A673 (cell line): Measurements from ENCODE around the gene ARF3. TPM values are rescaled to one million over a fixed set of nuclear protein-coding genes. Genes with fewer than 3 reads are reported as not detected.

Experiments
- BruUV-seq: library from RNA; stranded (reverse); fragments of 400-500 nt; replicated peaks from 2 replicates; lab custom pipeline; 2021; lab: Mats Ljungman, UMichigan
- CTCF ChIA-PET: fragments of 300-600 bp; sonication (Branson Sonifier 250); formaldehyde crosslinking; loops from one replicate; lab custom pipeline; 2022; ENCODE audit warnings: antibody characterized with exemption; lab: Charles Lee
- POLR2A ChIA-PET: fragments of 300-600 bp; sonication (Branson Sonifier 250); formaldehyde crosslinking; loops from one replicate; lab custom pipeline; 2022; ENCODE audit warnings: antibody characterized with exemption; ENCODE audit not compliant: low non-redundant PET; lab: Charles Lee
- DNase-seq: peaks from one replicate; pipeline ENCODE4 v3.0.0-alpha.2; 2015; ENCODE audit warnings: low spot score
- H3K27ac ChIP-seq: fragments of 200-600 bp; sonication (generic); 2 replicates; pipeline ENCODE4 v1.5.1; 2016; ENCODE audit warnings: mixed run types, low read depth, mild to moderate bottlenecking, mixed read lengths, antibody characterized with exemption, low read length; ENCODE audit not compliant: poor library complexity, severe bottlenecking
- H3K27me3 ChIP-seq: fragments of 200-600 bp; sonication (generic); replicated peaks from 2 replicates; pipeline ENCODE4 v1.6.1; 2017; ENCODE audit warnings: mixed run types, low read depth, mild to moderate bottlenecking, mixed read lengths, antibody characterized with exemption, low read length; ENCODE audit not compliant: insufficient read depth, poor library complexity
- H3K36me3 ChIP-seq: fragments of 200-600 bp; sonication (generic); 2 replicates; pipeline ENCODE4 v1.6.1; 2016; ENCODE audit warnings: mixed run types, mild to moderate bottlenecking, mixed read lengths, antibody characterized with exemption, low read length; ENCODE audit not compliant: insufficient read depth, poor library complexity, severe bottlenecking
- H3K4me1 ChIP-seq: fragments of 200-600 bp; sonication (generic); 2 replicates; pipeline ENCODE4 v1.6.1; 2017; ENCODE audit warnings: mixed run types, mild to moderate bottlenecking, mixed read lengths, antibody characterized with exemption, low read length; ENCODE audit not compliant: insufficient read depth, poor library complexity, severe bottlenecking
- H3K4me3 ChIP-seq: fragments of 200-600 bp; sonication (generic); 2 replicates; pipeline ENCODE4 v1.5.1; 2016; ENCODE audit warnings: low read depth, mixed run types, mild to moderate bottlenecking, mixed read lengths, low read length; ENCODE audit not compliant: poor library complexity, severe bottlenecking
- H3K9me3 ChIP-seq: fragments of 200-600 bp; sonication (generic); 2 replicates; pipeline ENCODE4 v1.6.1; 2016; ENCODE audit warnings: mixed run types, low read depth, mild to moderate bottlenecking, mixed read lengths, antibody characterized with exemption, low read length; ENCODE audit not compliant: poor library complexity, severe bottlenecking
- CTCF ChIP-seq: fragments of 300-800, 200-600 bp; sonication (generic); conservative IDR thresholded peaks from 2 replicates; pipeline ENCODE4 v1.5.1; 2017; ENCODE audit warnings: low read depth, mild to moderate bottlenecking, antibody characterized with exemption, low read length, moderate library complexity, mixed read lengths
- EZH2 ChIP-seq: fragments of 200-600 bp; sonication (generic); IDR thresholded peaks from 2 replicates; pipeline ENCODE4 v1.6.1; 2017; ENCODE audit warnings: borderline replicate concordance, low read depth, mild to moderate bottlenecking, mixed read lengths, antibody characterized with exemption, low read length; ENCODE audit not compliant: poor library complexity, severe bottlenecking
- intact Hi-C: fragments of 100-400 bp; cut with micrococcal nuclease; formaldehyde crosslinking; loops from one replicate; pipeline ENCODE4 v1.10.0; 2022; ENCODE audit not compliant: unreplicated experiment
- total RNA-seq: library from RNA; stranded (reverse); gene quantifications from 2 replicates; pipeline ENCODE4 v1.2.3, GENCODE V29; 2021

Gene ARF3
- total RNA-seq, 1 experiment from 2014 or later, result 183 TPM

GRCh38 chr12:48973941-48974673 is 16.8 kb upstream of the ARF3 start:
- Histone ChIP-seq H3K9me3 (no peaks in the 10 kb centered on the region), H3K36me3 (no peaks in the 10 kb centered on the region), H3K27ac (no peak overlapping the region), H3K27me3 (peaks cover 66% of the 10 kb centered on the region), H3K4me3 (no peak overlapping the region), H3K4me1 (peaks cover 25% of the 10 kb centered on the region)
- no TSS peak for BruUV-seq
- TF ChIP-seq CTCF (peak; percentile 67), EZH2 (no peak)
- ChIA-PET POLR2A (no interaction called here), CTCF (no interaction called here)
- intact Hi-C loops, result no loop called here
- DNase-seq, result no peak

- Histone ChIP-seq H3K4me3 (no peak overlapping the region), H3K27me3 (peaks cover 61% of the 10 kb centered on the region), H3K4me1 (peaks cover 21% of the 10 kb centered on the region), H3K9me3 (no peaks in the 10 kb centered on the region), H3K27ac (no peak overlapping the region), H3K36me3 (no peaks in the 10 kb centered on the region)
- CTCF ChIA-PET, result interaction anchor here (0.7 kb wide), 1 partner anchor 273 kb away, joined by 3 read pairs; no protein-coding TSS in a partner anchor
- DNase-seq, result no peak
- TF ChIP-seq CTCF (no peak), EZH2 (no peak)
- BruUV-seq, result no TSS peak
- POLR2A ChIA-PET, result no interaction called here
- intact Hi-C loops, result no loop called here
These were observed 16.2 kb upstream of the ARF3 start for GRCh38 chr12:48973531-48973930.

GRCh38 chr12:48972952-48973483 is 15.7 kb upstream of the ARF3 start:
- POLR2A ChIA-PET, result no interaction called here
- peaks cover 56% of the 10 kb centered on the region for H3K27me3 ChIP-seq
- BruUV-seq, result no TSS peak
- H3K36me3 ChIP-seq, result no peaks in the 10 kb centered on the region
- H3K9me3 ChIP-seq, result no peaks in the 10 kb centered on the region
- H3K4me1 ChIP-seq, result peaks cover 16% of the 10 kb centered on the region
- CTCF ChIA-PET, result interaction anchor here (0.7 to 0.8 kb wide), 2 partner anchors 16 to 274 kb away, joined by 3 to 4 read pairs; partner anchors contain the start of gene ARF3
- no peak overlapping the region for H3K4me3 ChIP-seq
- intact Hi-C loops, result no loop called here
- H3K27ac ChIP-seq, result no peak overlapping the region
- TF ChIP-seq EZH2 (no peak), CTCF (no peak)
- no peak for DNase-seq
